CD4-positive, alpha-beta T cell treated with Interleukin-6 for 4 hours (primary cell): Measurements from ENCODE around the gene CELF6.

Experiments
- DNase-seq: peaks from one replicate; pipeline ENCODE4 v3.0.0-alpha.2; 2020; ENCODE audit warnings: mixed read lengths

CELF6 gene

DNA sequence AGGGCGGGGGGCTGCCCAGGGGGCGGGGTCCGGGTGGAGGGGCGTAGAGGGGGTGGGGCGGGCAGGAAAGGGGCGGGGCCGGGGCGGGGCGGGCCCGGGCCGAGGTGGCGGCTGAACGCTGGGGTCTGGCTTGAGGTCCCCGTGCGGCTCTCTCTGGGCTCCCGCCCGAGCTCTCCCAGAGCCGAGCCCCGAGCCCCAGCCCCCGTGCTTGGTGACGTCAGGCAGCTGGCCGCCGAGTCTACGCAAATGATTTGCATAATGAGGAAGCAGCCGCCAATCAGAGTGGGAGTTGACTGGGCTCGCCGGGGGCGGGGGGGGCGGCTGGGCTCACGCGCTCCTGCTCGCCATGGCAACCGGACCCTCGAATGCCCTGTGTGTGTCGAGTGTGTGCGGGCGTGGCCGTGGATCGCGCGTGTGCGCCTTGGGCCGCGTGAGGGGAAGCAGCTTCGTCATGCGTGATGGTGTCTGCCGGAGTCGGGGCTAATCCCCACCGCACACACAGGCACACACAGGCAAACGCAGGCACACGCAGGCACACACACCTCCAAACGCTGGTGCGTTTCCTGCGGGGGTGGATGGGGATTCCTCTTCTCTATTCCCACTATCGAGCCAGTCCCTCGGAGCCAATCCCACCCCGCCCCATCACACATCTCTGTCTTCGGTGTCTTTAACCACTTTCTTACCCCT lies at the start of gene CELF6:
TSS of gene CELF6 (minus strand) at position 173 of the 687 bp plus-strand sequence. CDS start 283 bp downstream, outside the sequence.
- peak; percentile 73 for DNase-seq

DNA sequence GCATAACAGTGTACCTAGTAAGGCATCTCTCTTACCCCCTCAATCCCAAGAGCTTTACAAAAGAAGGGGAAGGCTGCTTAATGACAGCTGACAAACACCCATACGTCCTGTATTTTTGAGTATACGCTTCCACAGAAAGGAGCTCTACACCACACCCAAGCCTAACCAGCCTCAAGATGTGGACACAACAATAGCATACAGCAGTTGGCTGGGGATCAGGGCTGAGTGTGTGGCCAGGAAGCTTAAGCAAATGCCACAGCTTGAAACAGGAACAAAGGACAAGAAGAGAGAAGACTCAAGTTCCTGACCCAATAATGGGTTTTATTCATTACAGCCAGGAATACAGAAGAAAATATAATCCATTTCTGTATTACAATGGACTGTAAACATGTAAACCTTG lies 48.9 kb upstream of the CELF6 start:
- no peak for DNase-seq

GRCh38 chr15:72368325-72368724 lies 48.4 kb upstream of the CELF6 start:
- DNase-seq, result no peak

DNA sequence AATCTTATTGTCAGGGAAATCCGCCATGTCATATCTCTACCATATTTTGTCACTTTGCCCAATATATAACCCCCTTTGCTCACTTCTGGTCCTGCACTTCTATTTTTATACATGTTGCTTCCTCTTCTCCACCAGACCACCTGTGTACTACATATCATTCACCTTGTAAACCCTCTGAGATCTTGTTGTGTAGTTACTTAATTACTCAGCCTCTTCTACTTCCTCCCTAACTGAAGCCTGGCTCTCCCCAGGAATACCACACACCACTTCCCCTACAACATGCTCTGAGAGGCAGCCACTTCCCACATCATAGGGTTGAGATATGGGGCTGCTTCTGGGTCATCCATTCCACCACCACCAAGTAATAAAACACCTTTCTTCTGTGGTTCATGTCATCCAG lies 45.9 kb upstream of the CELF6 start:
- DNase-seq, result peak; percentile 39

DNA sequence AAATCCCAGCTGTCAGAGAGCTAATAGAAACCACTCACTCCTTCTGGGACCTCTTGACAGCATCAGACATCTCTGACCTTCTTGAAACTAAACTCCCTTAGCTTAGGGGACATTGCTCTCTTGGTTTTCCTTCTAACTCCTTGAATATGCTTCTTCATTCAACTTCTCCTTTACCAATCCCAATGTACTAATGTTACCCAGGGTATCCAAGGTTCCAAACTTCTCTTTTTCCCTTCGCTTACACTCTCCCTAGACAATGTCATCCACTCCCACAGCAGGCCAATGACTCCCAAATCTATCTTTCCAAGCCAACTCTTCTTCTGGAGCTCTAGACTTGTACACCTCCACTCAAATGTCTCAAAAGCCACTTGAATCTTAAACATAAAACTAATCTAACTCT lies 41.2 kb upstream of the CELF6 start:
- DNase-seq, result no peak

GRCh38 chr15:72358650-72359171 lies 38.8 kb upstream of the CELF6 start:
- no peak for DNase-seq

- DNase-seq, result no peak
Observed at GRCh38 chr15:72358121-72358520, 38.2 kb upstream of the CELF6 start.

DNA sequence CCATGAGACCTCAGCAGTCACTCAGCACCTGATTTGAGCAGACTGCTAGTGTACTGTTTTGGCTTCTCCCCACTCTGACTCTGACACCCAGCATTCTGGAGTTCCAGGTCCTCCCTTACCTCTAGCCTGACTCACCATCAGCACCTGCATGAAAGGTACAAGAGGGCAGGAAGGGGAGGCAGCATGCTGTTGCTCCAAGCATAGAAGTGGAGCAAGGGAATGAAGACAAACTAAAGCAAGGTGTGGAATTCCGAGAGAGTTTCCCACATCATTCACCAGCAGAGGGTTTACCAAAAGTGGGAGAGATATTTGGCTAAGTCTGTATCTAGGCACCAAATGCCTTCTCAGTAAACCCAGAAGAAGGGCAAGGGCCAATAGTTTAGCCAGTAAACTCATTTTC lies 34.5 kb upstream of the CELF6 start:
- no peak for DNase-seq

DNA sequence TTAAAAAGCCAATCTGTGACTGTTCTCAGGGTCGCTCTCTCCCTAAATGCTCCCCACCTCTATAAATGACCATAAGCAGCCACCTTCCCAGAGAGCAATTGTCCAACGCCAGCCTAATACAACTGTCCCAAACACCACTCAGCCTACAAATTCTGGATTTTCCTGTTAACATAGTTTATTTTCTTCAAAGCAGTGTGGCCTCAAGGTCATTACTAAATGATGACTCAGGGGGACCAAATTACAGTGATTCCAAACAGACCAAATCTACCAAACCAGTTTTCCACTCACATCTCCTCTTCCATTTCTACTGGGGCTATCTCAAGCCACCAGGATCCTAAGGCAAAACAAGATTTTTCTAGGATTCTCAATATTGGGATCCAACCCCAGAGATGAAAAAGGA lies 33.3 kb upstream of the CELF6 start:
- no peak for DNase-seq

GRCh38 chr15:72345806-72346205 lies 25.8 kb upstream of the CELF6 start:
- no peak for DNase-seq

DNA sequence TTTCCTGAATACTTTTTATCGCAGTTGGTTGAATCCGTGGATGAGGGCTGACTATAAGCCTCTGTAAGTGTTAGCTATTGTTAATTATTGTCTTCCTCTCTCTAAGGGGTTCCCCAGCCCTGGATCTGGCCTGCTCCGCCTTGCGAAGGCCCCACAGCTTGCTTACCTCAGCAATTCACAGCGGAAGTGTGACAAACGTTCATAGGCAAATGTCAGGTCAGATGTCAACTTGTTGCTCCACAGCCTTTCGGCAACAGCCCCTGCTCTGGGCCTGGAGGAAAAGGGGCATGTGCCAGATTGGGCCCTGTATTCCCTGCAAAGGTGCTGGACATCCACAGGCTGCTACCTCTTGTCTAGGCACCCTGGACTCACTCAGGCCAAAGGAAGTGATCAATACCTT lies 25.3 kb upstream of the CELF6 start:
- no peak for DNase-seq

- no peak for DNase-seq
Observed at GRCh38 chr15:72344602-72345001, 24.6 kb upstream of the CELF6 start.

DNA sequence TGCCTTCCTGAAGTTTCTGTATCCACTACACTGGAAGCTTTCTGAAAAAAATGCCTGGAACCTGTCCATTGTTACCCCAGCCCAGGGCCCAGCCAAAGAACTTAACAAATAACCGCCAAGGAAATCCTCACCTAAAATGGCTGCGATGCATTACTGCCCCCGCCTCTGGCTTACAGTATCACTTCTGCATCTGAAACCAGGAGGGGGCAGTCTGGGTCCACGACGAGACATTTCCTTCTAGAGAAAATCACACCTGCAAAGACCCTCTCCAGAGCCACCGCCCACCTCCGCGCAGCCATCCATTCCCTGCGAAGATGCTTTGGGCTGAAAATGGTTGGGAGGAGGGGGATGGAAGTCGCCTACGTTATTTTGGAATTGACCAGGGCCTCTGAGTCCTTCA lies 22.4 kb upstream of the CELF6 start:
- peak; percentile 64 for DNase-seq

GRCh38 chr15:72341361-72341760 lies 21.4 kb upstream of the CELF6 start:
- no peak for DNase-seq

DNA sequence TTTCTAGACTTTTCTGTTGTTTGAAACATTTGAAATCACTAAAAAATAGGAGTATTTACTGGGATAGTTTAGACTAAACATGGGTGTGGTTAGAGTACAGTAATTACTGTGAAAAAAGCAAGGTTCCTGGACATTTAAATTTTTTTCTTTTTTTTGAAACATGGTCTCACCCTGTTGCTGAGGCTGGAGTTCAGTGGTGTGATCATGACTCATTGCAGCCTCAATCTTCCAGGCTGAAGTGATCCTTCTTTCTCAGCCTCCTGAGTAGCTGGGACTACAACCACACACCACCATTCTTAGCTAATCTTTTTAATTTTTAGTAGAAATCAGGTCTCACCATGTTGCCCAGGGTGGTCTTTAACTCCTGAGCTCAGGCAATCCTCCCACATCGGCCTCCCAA lies 20.4 kb upstream of the CELF6 start:
- no peak for DNase-seq

DNA sequence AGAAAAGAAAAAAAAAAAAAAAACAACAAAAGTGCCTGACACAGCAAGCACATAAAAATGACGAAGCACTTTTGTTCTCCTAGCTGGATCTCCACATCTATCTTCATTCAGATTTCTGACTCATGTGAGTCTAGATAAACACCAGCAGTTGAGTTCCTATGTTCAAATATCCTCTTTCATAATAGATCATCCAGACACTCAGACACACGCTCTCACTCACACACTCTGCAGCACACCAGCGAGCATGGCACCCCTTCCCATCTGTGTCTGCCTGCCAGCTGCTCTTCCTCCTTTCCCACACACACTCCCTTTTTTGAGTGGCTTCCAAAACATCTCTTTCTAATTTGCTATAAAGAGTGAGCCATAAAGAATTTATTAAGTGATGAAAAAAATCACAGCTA lies 19.8 kb upstream of the CELF6 start:
- DNase-seq, result no peak

DNA sequence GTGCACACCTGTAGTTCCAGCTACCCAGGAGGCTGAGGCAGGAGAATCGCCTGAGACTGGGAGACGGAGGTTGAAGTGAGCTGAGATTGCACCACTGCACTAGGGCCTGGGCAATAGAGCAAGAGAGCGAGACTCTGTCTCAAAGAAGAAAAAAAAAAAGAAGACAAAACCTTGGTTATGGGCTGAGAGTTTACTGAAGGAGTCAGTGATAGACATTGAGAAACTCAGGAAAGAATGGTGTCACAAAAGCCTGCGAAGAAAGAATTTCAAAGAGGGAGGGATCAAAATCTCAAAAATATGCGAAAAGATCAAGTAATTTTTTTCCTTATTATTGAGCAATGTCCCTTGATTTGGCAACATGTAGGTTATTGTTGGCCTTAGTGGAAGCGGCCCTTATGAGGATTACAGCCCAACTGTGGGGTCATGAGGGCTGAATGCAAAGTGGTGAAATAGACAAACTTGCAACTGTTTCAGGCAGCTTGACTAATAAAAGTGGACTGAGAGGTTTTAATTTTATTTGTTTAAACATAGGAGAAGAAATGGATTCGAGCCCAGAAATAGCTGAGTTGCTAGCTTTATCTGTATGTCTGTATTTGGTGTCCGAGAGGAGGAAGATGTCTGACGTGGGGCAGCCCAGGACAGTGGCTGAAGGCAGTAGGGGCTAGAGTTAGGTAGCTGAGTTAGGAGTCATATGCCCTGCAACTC lies 18.8 kb upstream of the CELF6 start:
- no peak for DNase-seq

- no peak for DNase-seq
Observed at GRCh38 chr15:72338148-72338547, 18.2 kb upstream of the CELF6 start.

GRCh38 chr15:72334842-72335241 lies 14.9 kb upstream of the CELF6 start:
- no peak for DNase-seq

DNA sequence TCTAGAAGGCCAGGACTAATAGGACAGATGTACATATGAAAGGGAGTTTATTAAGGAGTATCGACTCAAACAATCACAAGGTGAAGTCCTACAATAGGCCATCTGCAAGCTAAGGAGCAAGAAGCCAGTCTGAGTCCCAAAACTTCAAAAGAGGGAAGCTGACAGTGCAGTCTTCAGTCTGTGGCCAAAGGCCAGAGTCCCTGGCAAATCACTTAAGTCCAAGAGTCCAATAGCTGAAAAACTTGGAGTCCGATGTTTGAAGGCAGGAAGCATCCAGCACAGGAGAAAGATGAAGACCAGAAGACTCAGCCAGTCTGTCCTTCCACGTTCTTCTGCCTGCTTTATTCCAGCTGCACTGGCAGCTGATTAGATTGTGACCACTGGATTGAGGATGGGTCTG lies 11.1 kb upstream of the CELF6 start:
- DNase-seq, result no peak

DNA sequence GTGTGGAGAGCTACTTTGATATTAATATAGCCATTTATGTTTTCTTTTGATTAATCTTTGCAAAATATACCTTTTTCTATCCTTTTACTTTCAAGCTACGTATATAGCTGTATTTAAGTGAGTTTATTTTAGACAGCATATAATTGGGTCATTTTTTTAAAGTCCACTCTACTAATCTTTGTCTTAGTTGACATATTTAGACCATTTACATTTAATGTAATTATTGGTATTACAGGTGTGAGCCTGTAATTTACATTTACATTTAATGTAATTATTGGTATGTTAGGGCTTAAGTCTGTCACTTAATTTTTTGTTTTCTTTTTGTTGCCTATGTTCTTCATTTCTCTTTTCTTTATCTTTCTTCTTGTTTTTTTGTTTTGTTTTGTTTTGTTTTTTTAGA lies 3.8 kb upstream of the CELF6 start:
- no peak for DNase-seq

DNA sequence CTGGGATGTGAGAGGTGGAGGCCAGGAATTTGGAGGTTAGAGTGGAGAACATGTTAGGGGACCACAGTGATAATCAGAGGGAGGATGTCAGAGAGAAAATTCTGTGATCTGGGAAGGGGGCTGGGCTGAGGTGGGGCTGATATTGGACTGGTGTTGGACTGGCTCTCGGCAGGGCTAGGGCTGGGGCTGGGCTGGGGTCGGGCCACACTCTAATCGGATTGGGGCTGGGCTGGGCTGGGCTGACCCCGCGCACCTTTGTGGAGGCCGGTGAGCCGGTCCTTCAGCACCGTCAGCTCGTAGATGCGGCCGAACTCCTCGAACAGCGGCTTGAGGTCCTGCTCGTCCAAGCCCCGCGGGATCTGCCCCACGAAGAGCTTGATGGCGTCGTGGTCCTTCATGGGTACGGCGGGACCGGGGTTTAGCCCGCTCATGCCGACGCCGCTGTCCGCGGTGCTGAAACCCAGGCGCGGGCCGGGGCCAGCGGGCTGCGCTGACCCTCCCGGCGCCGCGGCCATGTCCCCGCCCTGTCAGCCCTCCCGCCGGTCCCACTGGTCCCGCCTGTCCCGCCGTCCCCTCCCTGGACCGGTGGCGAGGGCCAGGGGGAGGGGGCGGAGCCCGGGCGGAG lies 485 bp downstream of the CELF6 start:
- DNase-seq, result peak; percentile 62

GRCh38 chr15:72318408-72318942 lies 1.5 kb downstream of the CELF6 start:
- DNase-seq, result no peak
